ENCODE measurements around the gene CA14. TPM values are rescaled to one million over a fixed set of nuclear protein-coding genes. Genes with fewer than 3 reads are reported as not detected.

Gene CA14
- total and polyA plus RNA-seq, 9 of the 15 experiments (the other 6 are each of a cell fraction or from before 2014, with no cell fraction given): 0.13 to 0.57 (median 0.26) TPM; not detected in 1

DNA sequence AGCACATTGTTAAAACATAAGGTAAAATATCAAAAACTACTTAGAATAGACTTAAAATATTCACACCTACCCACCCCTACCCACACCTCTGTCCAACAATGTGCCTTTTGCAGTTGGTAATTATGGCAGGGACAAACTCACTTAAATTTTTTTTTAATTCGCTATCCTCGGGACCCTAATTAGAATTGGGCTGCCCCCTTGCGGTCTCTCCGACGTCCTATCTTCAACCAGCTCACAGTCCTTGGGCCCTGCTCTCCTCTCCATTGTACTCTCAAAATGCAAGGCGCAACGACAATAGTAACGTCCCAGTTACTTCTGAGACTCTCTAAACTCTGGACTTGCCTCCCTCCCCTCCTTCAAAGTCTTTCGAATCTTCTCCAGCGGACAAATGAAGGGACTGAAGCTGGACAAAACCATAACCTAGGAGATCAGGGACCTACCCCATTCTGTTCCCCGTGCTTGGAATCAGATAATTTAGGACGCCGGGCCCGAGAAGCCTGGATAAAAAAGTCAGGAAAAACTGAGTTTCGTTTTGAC, 23.7 kb downstream of the CA14 start:
- no peak overlapping the region; a peak in 2 of 4 replicates for H3K9ac ChIP-seq (ENCODE audit: insufficient read depth in 1 of 2, low read depth in 2 of 2, low read length in 2 of 2)
- in situ Hi-C loops (cut with MboI): no loop called here
- no peak for TF ChIP-seq PTTG1 (tag; IDR thresholded peaks at IDR 0.05; ENCODE audit: low read depth)
- TF ChIP-seq KAT8 (IDR thresholded peaks at IDR 0.05; ENCODE audit: low read depth): no peak
- TF ChIP-seq ZNF384 (IDR thresholded peaks at IDR 0.05; ENCODE audit: low read depth, low read length): peak; percentile 86
- TF ChIP-seq ZNF77 (CRISPR knock-in tag; IDR thresholded peaks at IDR 0.05): no peak
- TF ChIP-seq FOXJ2 (tag; IDR thresholded peaks at IDR 0.05): no peak
- TF ChIP-seq ZNF408 (CRISPR knock-in tag; IDR thresholded peaks at IDR 0.05; ENCODE audit: low read depth): no peak
- no peak for TF ChIP-seq EZH2 (IDR thresholded peaks at IDR 0.05; ENCODE audit: borderline replicate concordance, low read depth, low read length)
- TF ChIP-seq PTRF (tag; IDR thresholded peaks at IDR 0.05): no peak
- TF ChIP-seq, protein P1, sequence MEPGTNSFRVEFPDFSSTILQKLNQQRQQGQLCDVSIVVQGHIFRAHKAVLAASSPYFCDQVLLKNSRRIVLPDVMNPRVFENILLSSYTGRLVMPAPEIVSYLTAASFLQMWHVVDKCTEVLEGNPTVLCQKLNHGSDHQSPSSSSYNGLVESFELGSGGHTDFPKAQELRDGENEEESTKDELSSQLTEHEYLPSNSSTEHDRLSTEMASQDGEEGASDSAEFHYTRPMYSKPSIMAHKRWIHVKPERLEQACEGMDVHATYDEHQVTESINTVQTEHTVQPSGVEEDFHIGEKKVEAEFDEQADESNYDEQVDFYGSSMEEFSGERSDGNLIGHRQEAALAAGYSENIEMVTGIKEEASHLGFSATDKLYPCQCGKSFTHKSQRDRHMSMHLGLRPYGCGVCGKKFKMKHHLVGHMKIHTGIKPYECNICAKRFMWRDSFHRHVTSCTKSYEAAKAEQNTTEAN (CRISPR knock-in tag; IDR thresholded peaks at IDR 0.05): no peak
- TF ChIP-seq NR3C1 (CRISPR knock-in tag; IDR thresholded peaks at IDR 0.05): no peak
- TF ChIP-seq AFF4 (CRISPR knock-in tag; IDR thresholded peaks at IDR 0.05): no peak
- no peak for TF ChIP-seq ZNF551 (CRISPR knock-in tag; IDR thresholded peaks at IDR 0.05)
- no peak for TF ChIP-seq POLR3A (IDR thresholded peaks at IDR 0.05; ENCODE audit: borderline replicate concordance, extremely low read depth, insufficient read depth, insufficient read length)
- TF ChIP-seq SIN3B (IDR thresholded peaks at IDR 0.05; ENCODE audit: low read depth): no peak
- TF ChIP-seq MEF2D (tag; conservative IDR thresholded peaks at IDR 0.05; ENCODE audit: low read depth): no peak
- no peak for TF ChIP-seq CEBPG (CRISPR knock-in tag; IDR thresholded peaks at IDR 0.05)
- no peak for TF ChIP-seq CEBPG (tag; conservative IDR thresholded peaks at IDR 0.05 in 1 of 2, IDR thresholded peaks at IDR 0.05 in 1 of 2)

More for the DNA sequence above, 23.7 kb downstream of the CA14 start:
- ChIA-PET CTCF (ENCODE audit: low intra/inter-chr PET ratio) (interaction anchor here (0.6 to 4.0 kb wide), 3 partner anchors 26 to 95 kb away, joined by 4 to 43 read pairs (median 5); no protein-coding TSS in a partner anchor), POLR2A (interaction anchor here (1.0 kb wide), 1 partner anchor 9 kb away, joined by 3 read pairs; the partner anchor contains the start of gene C1orf54)
- WGBS (ENCODE audit: insufficient coverage, low coverage, missing lambda C conversion rate): 25% methylated on average over 15 of the region's 15 CpGs
- DNase-seq (ENCODE audit: extremely low read depth in 1 of 4, low spot score in 3 of 4): peak; percentile 46 to 67 (median 50)
- H3K27me3 ChIP-seq (ENCODE audit: control insufficient read depth in 2 of 2, insufficient read depth in 2 of 2, low read length in 2 of 2): no peaks in the 10 kb centered on the region
- peak overlapping the region; percentile 88 for H2AFZ ChIP-seq (ENCODE audit: low read depth, low read length)
- H3K9me3 ChIP-seq (replicated peaks; ENCODE audit: control insufficient read depth, insufficient read depth, low read depth, low read length): no peaks in the 10 kb centered on the region
- FAIRE-seq: peak; percentile 65
- H3K36me3 ChIP-seq (ENCODE audit: control insufficient read depth, insufficient read depth, low read length): no peaks in the 10 kb centered on the region
- no peaks in the 10 kb centered on the region for H4K20me1 ChIP-seq (replicated peaks; ENCODE audit: control insufficient read depth, insufficient read depth, low read length)
- H3K4me1 ChIP-seq (replicated peaks in 1 of 2; ENCODE audit: control insufficient read depth in 2 of 2, insufficient read depth in 2 of 2, low read length in 2 of 2): peaks cover 0 to 14% of the 10 kb centered on the region in 2 experiments; a peak in 3 of 5 replicates
- ATAC-seq: peak; percentile 91
- H3K9me1 ChIP-seq (ENCODE audit: control insufficient read depth, insufficient read depth, low read length): no peaks in the 10 kb centered on the region
- intact Hi-C loops (cut with micrococcal nuclease): loop anchor here (1.0 kb wide), 1 partner anchor 26 kb away; no protein-coding TSS in a partner anchor
- H3K27ac ChIP-seq (ENCODE audit: extremely low read depth, low read depth, low read length): peak overlapping the region; percentile 39; the same call in 2 of the 3 replicates
- BruUV-seq (replicated peaks): no TSS peak
- H3K4me2 ChIP-seq (ENCODE audit: insufficient read depth, low read length): peak overlapping the region; percentile 29; the same call in 1 of the 2 replicates
- H3K79me2 ChIP-seq (ENCODE audit: control insufficient read depth, insufficient read depth, low read length): no peaks in the 10 kb centered on the region
- no peak overlapping the region for H3K4me3 ChIP-seq

All from K562 (cell line).